Gastrocnemius medialis (tissue), 4 donors: Measurements from ENCODE around the gene DYSF.

Experiments
- CTCF ChIP-seq, 5 experiments: fragments of 450-650 bp in 3 of 5; fragments of 200-600 bp in 2 of 5; sonication (generic) in 2 of 5; IDR thresholded peaks in 4 of 5; conservative IDR thresholded peaks in 1 of 5; 1 replicate in 4 of 5; 2 replicates in 1 of 5; pipeline ENCODE4 v1.5.1; 2016 to 2019; ENCODE audit warnings: antibody characterized with exemption in 5 of 5, mild to moderate bottlenecking in 3 of 5, moderate library complexity in 3 of 5
- POLR2A ChIP-seq, 2 donors: fragments of 450-650 bp; IDR thresholded peaks; one replicate each; pipeline ENCODE4 v1.6.1; 2017; ENCODE audit warnings: antibody characterized with exemption in 2 of 2, mild to moderate bottlenecking in 2 of 2, moderate library complexity in 2 of 2

GRCh38 chr2:71556692-71557250 lies 103.4 kb downstream of the DYSF start:
- TF ChIP-seq CTCF (IDR thresholded peaks at IDR 0.05 in 4 of 5, conservative IDR thresholded peaks at IDR 0.05 in 1 of 5) = no peak
- no peak for TF ChIP-seq POLR2A (IDR thresholded peaks at IDR 0.05)
